Fibroblast of peridontal ligament (primary cell): Measurements from ENCODE around the gene NBL1.
A peak's percentile ranks its signal among the peaks of the same experiment; 100 is the strongest.
"Not testable (repeated sequence)": the region's sequence is repeated elsewhere in the genome, so short reads cannot be mapped to it uniquely, and the experiment has no call there.

Experiments
- DNase-seq: peaks from one replicate; pipeline ENCODE4 v3.0.0-alpha.2; 2010; ENCODE audit errors: extremely low read depth

Gene NBL1

GRCh38 chr1:19622204-19622603 lies 21.9 kb upstream of the NBL1 start:
- peak; percentile 45 for DNase-seq

- DNase-seq: no peak
These were observed 20.6 kb upstream of the NBL1 start for GRCh38 chr1:19623523-19623922.

- no peak for DNase-seq
These were observed 18.7 kb upstream of the NBL1 start for GRCh38 chr1:19625291-19625937.

- no peak for DNase-seq
These were observed 15.2 kb upstream of the NBL1 start for GRCh38 chr1:19628879-19629278.

- no peak for DNase-seq
These were observed 14.8 kb upstream of the NBL1 start for GRCh38 chr1:19629357-19629756.

GRCh38 chr1:19630192-19630591 lies 13.9 kb upstream of the NBL1 start:
- DNase-seq: not testable (repeated sequence)

- no peak for DNase-seq
These were observed 13.3 kb upstream of the NBL1 start for GRCh38 chr1:19630720-19631395.

- no peak for DNase-seq
These were observed 11.9 kb upstream of the NBL1 start for GRCh38 chr1:19632211-19632610.

GRCh38 chr1:19633106-19633505 lies 11.0 kb upstream of the NBL1 start:
- DNase-seq: no peak

- DNase-seq: not testable (repeated sequence)
These were observed 9.0 kb upstream of the NBL1 start for GRCh38 chr1:19635064-19635463.

GRCh38 chr1:19635646-19636045 lies 8.5 kb upstream of the NBL1 start:
- DNase-seq: peak; percentile 58

GRCh38 chr1:19636065-19636464 lies 8.0 kb upstream of the NBL1 start:
- DNase-seq: no peak

- DNase-seq: not testable (repeated sequence)
These were observed 7.4 kb upstream of the NBL1 start for GRCh38 chr1:19636749-19637148.

GRCh38 chr1:19637606-19638005 lies 6.5 kb upstream of the NBL1 start:
- DNase-seq: no peak

GRCh38 chr1:19639228-19639627 lies 4.9 kb upstream of the NBL1 start:
- not testable (repeated sequence) for DNase-seq

GRCh38 chr1:19639999-19640362 lies 4.1 kb upstream of the NBL1 start:
- DNase-seq: no peak

- no peak for DNase-seq
These were observed 3.5 kb upstream of the NBL1 start for GRCh38 chr1:19640363-19641316.

- no peak for DNase-seq
These were observed 990 bp upstream of the NBL1 start for GRCh38 chr1:19643121-19643520.

- DNase-seq: no peak
These were observed 227 bp downstream of the NBL1 start for GRCh38 chr1:19644395-19644680.

GRCh38 chr1:19644681-19645410 lies 735 bp downstream of the NBL1 start:
- DNase-seq: no peak

GRCh38 chr1:19645411-19646251 lies 1.5 kb downstream of the NBL1 start:
- no peak for DNase-seq
